ENCODE results near the gene MRPL46. TPM values are rescaled to one million over a fixed set of nuclear protein-coding genes. Genes with fewer than 3 reads are reported as not detected.
"Not testable (repeated sequence)": the region's sequence is repeated elsewhere in the genome, so short reads cannot be mapped to it uniquely, and the experiment has no call there.

Gene MRPL46
- total RNA-seq, 4 donors from 2014 or later, result 36.2 to 48.9 (median 44.6) TPM

DNA sequence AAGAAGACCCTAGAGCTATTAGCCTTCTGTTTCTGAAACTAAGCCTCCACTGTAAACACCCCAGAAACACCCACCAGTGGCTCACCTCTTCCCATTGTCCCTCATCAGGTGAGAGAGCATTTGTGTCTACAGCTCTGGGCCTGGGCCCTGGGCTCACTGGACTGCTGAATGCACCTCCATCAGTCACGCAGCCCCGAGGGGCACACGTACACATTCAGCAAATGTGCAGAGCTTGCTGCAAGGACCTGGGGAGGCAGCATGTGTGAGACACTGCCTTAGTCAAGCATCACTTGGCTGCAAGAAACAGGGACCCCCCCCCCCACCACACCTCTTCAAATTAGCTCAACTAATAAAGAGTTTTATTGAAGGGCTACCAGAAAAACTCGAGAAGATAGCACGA is 29.0 kb downstream of the MRPL46 start:
- Histone ChIP-seq H3K4me1 (no peaks in the 10 kb centered on the region), H3K27me3 (peaks cover 0 to 12% (median 0%) of the 10 kb centered on the region in 3 donors), H3K4me3 (no peak overlapping the region), H3K36me3 (no peaks in the 10 kb centered on the region), H3K27ac (no peak overlapping the region), H3K9me3 (no peaks in the 10 kb centered on the region)
- intact Hi-C loops (cut with DNase I; ENCODE audit: low total_unique reads), result no loop called here
- no peak for ATAC-seq
- no peak for DNase-seq
- no peak for TF ChIP-seq POLR2A (IDR thresholded peaks at IDR 0.05)
- TF ChIP-seq, protein P1, sequence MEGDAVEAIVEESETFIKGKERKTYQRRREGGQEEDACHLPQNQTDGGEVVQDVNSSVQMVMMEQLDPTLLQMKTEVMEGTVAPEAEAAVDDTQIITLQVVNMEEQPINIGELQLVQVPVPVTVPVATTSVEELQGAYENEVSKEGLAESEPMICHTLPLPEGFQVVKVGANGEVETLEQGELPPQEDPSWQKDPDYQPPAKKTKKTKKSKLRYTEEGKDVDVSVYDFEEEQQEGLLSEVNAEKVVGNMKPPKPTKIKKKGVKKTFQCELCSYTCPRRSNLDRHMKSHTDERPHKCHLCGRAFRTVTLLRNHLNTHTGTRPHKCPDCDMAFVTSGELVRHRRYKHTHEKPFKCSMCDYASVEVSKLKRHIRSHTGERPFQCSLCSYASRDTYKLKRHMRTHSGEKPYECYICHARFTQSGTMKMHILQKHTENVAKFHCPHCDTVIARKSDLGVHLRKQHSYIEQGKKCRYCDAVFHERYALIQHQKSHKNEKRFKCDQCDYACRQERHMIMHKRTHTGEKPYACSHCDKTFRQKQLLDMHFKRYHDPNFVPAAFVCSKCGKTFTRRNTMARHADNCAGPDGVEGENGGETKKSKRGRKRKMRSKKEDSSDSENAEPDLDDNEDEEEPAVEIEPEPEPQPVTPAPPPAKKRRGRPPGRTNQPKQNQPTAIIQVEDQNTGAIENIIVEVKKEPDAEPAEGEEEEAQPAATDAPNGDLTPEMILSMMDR (IDR thresholded peaks at IDR 0.05 in 4 of 5, conservative IDR thresholded peaks at IDR 0.05 in 1 of 5), result no peak
- in situ Hi-C loops (cut with MboI; ENCODE audit: low sequenced_read_pairs in 4 of 4), result no loop called here

DNA sequence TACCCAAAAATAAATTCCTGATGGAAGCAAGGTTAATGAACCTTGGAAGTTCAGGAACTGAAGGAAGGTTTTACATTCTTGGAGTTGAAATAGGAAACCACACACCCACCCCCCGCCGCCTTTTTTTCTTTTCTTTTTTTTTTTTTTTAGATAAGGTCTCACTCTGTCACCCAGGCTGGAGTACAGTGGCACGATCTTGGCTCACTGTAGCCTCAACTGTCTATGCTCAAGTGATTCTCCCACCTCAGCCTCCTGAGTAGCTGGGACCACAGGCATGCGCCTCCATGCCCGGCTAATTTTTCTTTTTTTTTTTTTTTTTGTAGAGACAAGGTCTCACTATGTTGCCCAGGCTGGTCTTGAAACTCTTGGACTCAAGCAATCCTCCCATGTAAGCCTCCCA is 33.1 kb downstream of the MRPL46 start:
- peaks cover 0 to 12% (median 0%) of the 10 kb centered on the region in 3 donors for H3K27me3 ChIP-seq
- in situ Hi-C loops (cut with MboI; ENCODE audit: low sequenced_read_pairs in 4 of 4); H3K4me3 ChIP-seq; H3K4me1 ChIP-seq; H3K27ac ChIP-seq; intact Hi-C loops (cut with DNase I; ENCODE audit: low total_unique reads); DNase-seq; H3K9me3 ChIP-seq; H3K36me3 ChIP-seq; ATAC-seq: not testable (repeated sequence)

DNA sequence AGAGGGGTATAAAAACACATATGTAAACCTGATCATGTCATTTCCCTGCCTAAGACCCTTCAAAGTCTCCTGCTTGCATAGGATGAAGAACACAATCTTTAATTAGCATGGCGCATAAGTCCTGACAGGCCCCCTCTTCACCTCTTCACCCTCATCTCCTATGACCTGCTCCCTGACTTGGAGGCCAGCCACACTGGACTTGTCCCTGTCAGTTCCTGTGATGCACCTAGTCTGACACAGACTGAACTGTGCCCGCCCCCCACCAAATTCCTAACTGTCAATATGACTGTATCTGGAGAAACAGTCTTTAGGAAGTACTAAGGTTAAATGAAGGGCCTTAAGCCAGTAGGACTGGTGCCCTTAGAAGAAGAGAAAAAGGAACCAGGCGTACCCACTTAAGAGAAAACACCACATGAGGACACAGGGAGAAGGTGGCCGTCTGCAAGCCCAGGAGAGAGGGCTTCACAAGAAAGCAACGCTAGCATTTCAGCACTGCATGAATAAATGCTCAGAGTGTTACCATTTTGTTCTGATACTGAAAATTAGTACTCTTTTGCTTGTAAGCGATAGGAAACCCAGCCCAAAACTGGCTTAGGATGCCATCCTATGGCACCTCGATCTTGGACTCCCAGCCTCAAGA is 34.0 kb downstream of the MRPL46 start:
- intact Hi-C loops (cut with DNase I; ENCODE audit: low total_unique reads), result no loop called here
- H3K27ac ChIP-seq, result no peak overlapping the region
- DNase-seq (no peak), ATAC-seq (no peak)
- H3K4me1 ChIP-seq, result no peaks in the 10 kb centered on the region
- no peaks in the 10 kb centered on the region for H3K9me3 ChIP-seq
- no peaks in the 10 kb centered on the region for H3K36me3 ChIP-seq
- in situ Hi-C loops (cut with MboI; ENCODE audit: low sequenced_read_pairs in 4 of 4), result no loop called here
- peaks cover 0 to 12% (median 0%) of the 10 kb centered on the region in 3 donors for H3K27me3 ChIP-seq
- no peak for TF ChIP-seq POLR2A (IDR thresholded peaks at IDR 0.05)
- TF ChIP-seq, protein P1 (IDR thresholded peaks at IDR 0.05 in 4 of 5, conservative IDR thresholded peaks at IDR 0.05 in 1 of 5), result no peak
- H3K4me3 ChIP-seq, result no peak overlapping the region

DNA sequence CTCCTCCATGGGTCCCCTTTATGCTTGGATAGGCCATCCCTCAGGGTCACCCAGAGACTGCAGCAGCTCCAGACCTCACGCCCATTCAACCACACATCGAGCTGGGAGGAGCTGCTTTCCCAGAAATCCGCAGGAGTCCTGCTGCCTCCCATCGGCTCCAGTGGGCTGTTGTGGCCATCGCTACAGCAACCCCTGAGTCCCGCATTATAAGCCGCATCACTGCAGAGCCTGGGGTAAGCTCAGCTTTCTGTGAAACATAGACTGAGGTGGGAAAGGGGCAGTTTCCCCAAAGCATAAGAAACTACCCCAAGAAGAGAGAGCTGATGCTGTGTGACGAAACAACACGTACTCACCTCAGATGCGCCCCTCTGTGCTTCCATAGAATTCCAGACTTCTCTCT is 35.7 kb downstream of the MRPL46 start:
- Histone ChIP-seq H3K36me3 (no peaks in the 10 kb centered on the region), H3K4me3 (no peak overlapping the region), H3K27me3 (peaks cover 0 to under 1% (median 0%) of the 10 kb centered on the region in 3 donors), H3K4me1 (no peaks in the 10 kb centered on the region), H3K9me3 (no peaks in the 10 kb centered on the region), H3K27ac (no peak overlapping the region)
- intact Hi-C loops (cut with DNase I; ENCODE audit: low total_unique reads) (no loop called here), in situ Hi-C loops (cut with MboI; ENCODE audit: low sequenced_read_pairs in 4 of 4) (no loop called here)
- ATAC-seq, result no peak
- DNase-seq, result no peak
- TF ChIP-seq, protein P1 (IDR thresholded peaks at IDR 0.05 in 4 of 5, conservative IDR thresholded peaks at IDR 0.05 in 1 of 5), result no peak
- no peak for TF ChIP-seq POLR2A (IDR thresholded peaks at IDR 0.05)

DNA sequence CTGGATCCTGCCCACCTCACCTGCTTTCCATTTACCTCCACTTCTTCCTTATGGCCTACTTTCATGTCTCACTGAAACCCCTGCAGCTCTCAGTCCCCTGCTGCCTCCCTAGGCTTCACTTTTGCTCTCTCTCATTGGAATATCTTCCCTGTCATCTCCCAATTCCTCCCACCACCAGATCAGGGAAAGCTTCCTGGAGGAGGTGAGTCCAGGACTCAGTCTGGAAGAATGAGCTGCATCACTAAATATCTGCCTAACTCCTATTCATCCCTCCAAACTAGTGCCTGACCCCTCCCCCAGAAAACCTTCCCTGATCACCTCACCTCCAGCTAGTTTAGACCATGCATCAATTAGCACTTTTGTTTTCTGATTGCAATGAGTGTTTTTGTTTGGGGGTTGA is 37.1 kb downstream of the MRPL46 start:
- ATAC-seq (no peak), DNase-seq (no peak)
- intact Hi-C loops (cut with DNase I; ENCODE audit: low total_unique reads) (no loop called here), in situ Hi-C loops (cut with MboI; ENCODE audit: low sequenced_read_pairs in 4 of 4) (no loop called here)
- no peaks in the 10 kb centered on the region for H3K9me3 ChIP-seq
- TF ChIP-seq POLR2A (IDR thresholded peaks at IDR 0.05), result no peak
- TF ChIP-seq, protein P1 (IDR thresholded peaks at IDR 0.05 in 4 of 5, conservative IDR thresholded peaks at IDR 0.05 in 1 of 5), result no peak
- no peaks in the 10 kb centered on the region for H3K4me1 ChIP-seq
- no peak overlapping the region for H3K4me3 ChIP-seq
- no peaks in the 10 kb centered on the region for H3K36me3 ChIP-seq
- no peaks in the 10 kb centered on the region for H3K27me3 ChIP-seq
- H3K27ac ChIP-seq, result no peak overlapping the region

Data from gastrocnemius medialis (tissue), 4 donors.